Smooth muscle cell of the coronary artery (primary cell): ENCODE measurements around the gene ZNF84. TPM values are rescaled to one million over a fixed set of nuclear protein-coding genes. Genes with fewer than 3 reads are reported as not detected.

Experiments used
- total RNA-seq: library from RNA; depleted of rRNA; stranded (reverse); fragments of >200 nt; gene quantifications from 2 replicates; pipeline ENCODE4 v1.2.3, GENCODE V29; 2014; ENCODE audit warnings: low replicate concordance

The ZNF84 gene
- 19.2 and 23.3 TPM in 2 replicates for total RNA-seq

DNA sequence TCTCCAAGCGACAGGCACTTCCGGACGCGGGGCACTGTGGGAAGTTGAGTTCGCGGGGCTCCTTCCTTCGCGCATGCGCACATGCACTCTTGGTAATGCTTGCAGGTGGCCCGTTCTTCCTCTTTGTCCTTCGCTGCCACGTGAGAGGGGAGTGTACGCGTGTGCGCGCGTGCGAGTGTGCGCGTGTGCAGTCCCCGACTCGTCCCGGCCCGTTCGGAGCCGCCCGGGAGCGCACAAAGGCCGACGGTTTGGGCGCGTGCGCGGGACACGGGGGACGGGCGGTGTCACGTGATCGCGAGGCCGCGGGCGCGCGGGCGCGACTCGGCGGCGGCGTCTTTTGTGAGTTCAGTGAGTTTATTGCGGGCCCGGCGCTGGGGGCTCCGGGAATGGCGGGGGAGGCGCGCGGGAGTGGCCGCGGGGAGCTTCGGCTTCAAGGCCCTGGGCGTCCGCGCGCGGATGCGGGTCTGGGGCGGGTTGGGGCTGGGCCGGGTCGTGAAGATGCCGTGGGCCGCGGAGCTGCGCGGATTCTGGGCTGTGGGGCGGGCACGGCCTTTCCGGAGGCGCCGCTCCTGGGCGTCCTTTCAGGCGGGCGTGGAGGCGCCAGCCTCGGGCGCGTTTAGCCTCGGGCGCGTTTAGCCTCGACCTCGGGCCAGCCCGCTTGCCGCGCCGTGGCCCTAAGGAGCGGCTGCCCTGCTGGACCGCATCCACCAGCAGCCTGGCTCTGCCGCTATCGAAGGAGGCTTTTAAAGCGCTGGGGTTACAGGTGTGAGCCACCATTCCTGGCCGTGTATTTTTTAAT is at the start of gene ZNF84:
Gene ZNF84, plus strand, starts transcription at position 303 of the 799 bp plus-strand sequence. CDS start 3,959 bp downstream, outside the sequence.

DNA sequence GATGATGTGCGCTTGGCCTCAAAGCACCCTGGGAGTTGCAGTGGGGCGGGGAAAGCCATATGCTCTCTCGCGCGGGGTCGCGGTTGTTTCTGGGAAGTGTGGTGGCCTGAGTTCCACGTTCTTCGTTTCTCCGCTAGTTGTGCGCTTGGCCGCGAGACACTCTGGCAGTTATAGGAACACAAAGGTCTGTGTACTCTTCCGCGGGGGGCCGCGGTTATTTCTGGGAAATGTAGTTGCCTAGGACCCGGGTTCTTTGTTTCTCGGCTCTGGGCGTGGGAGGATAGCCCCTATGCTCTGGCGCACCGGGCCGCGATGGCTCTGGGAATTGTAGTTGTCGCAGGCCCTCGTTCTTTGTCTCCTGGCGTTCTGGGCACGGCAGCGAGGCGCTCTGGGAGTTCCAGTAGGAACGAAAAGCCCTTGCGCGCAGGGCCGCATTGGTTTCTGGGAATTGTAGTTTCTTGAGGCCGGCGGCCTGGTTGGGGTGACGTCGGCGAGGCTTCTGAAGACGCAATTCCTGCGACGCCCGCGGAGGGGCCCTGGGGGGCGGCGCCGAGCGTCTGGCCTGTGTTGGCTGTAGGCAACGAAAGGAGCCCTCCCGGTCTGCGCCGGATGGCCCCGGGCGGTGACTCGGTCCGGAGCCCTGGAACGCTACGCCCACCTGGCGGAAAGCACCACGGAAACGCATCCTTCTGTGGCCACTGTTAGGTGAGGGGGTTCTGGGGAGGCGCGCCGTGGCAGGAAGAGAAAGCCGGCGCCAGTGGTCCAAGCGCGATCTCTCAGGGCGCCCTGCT is 43.3 kb downstream of the ZNF84 start, which contains the start of gene ZNF140:
Gene ZNF140, plus strand, starts transcription at position 556 of the 791 bp plus-strand sequence. CDS start 398 bp downstream, outside the sequence.

Other genes with a start within 250 kb of the ZNF84 start
- gene GOLGA3, start 208.6 kb upstream of the ZNF84 start, total RNA-seq: 145 and 157 TPM in 2 replicates
- 26.2 and 39.8 TPM in 2 replicates for gene CHFR, start 149.9 kb upstream of the ZNF84 start, total RNA-seq
- 8.0 and 8.2 TPM in 2 replicates for gene ZNF605, start 81.2 kb upstream of the ZNF84 start, total RNA-seq
- 5.1 and 11.7 TPM in 2 replicates for gene ZNF26, start 51.1 kb upstream of the ZNF84 start, total RNA-seq
- gene ZNF140, start 43.4 kb downstream of the ZNF84 start, total RNA-seq: 17.0 and 40.1 TPM in 2 replicates
- 0.53 and 0.94 TPM in 2 replicates for gene ZNF891, start 92.8 kb downstream of the ZNF84 start, total RNA-seq
- 8.3 TPM in 2 replicates for gene ZNF10, start 93.1 kb downstream of the ZNF84 start, total RNA-seq
- 26.2 and 30.5 TPM in 2 replicates for gene ZNF268, start 144.0 kb downstream of the ZNF84 start, total RNA-seq
- not detected in 2 replicates for gene ANHX, start 198.4 kb downstream of the ZNF84 start, total RNA-seq